Brain pericyte (primary cell): Measurements from ENCODE around the gene SH2D2A.
A peak's percentile ranks its signal among the peaks of the same experiment; 100 is the strongest.

Experiments
- DNase-seq: peaks from one replicate; pipeline ENCODE4 v3.0.0-alpha.2; 2012; ENCODE audit warnings: low read depth, low spot score

SH2D2A gene

DNA sequence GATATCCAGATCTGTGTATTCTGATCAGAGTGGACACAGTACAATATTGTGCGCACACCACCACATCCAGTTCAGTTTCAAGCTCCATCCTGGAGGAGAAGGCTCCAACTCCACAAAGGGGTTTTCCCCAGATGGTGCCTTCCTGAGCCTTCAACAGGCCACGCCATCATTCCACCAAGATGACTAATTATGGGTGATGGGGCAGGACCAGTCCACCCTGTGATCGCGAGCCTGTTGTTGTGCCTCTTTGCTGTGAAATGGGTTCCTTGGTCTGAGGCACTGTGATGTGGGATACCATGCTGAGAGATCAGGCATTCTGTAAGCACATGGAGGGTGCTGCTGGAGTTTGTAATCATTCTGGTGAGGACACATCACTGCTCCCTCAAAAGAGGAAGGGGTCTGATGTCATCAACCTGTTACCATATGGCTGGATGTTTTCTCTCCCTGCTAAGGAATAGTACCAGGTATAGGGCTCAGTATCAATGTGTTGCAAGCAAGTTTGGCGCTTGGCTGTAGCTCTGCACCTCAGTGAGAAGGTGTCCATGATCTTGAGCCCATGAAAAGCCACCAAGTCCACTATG is 6.7 kb upstream of the SH2D2A start:
- no peak for DNase-seq

DNA sequence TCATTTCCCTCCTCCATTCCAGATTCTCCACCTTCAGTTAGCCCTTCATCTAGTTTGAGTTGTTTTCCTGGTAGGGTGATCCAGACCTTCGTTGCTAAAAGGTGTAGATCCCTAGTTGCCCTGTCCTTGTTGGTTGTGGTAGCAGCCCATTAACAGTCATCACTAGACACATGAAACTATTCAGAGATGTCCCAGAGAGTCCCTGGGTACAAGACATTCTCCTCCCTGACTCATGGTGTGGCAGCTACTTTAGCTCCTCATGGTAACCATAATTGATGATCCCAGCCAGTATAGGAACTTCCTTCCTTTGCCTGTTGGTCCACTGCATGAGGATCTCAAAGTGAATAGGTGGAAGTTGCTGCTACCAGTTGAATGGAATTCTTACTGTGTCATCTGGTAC is 6.0 kb upstream of the SH2D2A start:
- no peak for DNase-seq

DNA sequence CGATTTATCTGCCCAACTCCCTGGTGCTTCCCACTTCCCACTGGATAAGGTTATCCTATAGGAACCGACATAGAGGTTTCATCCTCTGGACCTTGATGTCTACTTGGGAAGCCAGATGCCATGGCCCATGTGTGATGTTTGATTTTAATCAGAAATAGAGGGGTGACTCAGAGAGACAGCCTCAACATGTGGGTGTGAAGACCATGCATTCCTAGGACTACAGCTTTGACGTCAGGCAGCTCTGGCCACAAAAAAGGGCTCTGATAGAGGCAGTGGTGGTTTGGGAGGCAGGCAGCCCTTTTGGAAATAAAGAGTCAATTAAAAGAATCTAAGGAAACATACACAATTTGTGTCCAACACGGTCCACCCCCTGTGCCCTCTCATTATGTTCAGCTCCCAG is 5.2 kb upstream of the SH2D2A start:
- no peak for DNase-seq

DNA sequence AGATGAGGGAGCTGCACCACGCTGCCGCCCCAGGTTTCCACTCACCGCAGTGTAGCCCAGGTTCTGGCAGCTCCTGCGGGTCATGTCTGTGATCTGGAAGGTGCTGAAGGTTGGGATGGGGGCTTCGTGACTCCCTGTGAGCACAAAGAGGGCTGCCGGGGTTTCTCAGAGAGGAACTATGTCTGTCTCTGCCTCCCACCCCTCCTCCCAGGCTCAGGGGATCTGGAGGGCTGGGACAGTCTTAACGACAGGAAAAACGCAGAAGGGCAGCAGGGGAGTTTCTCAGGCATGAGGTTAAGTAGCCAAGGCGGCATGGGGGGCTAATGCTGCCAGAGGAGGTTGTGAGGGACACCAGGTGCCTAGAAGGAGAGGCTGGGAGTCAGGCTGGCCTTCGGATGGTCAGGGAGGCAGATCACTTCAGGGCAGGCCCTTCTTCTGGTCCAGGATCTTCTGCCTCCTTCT is 656 bp downstream of the SH2D2A start:
- no peak for DNase-seq

DNA sequence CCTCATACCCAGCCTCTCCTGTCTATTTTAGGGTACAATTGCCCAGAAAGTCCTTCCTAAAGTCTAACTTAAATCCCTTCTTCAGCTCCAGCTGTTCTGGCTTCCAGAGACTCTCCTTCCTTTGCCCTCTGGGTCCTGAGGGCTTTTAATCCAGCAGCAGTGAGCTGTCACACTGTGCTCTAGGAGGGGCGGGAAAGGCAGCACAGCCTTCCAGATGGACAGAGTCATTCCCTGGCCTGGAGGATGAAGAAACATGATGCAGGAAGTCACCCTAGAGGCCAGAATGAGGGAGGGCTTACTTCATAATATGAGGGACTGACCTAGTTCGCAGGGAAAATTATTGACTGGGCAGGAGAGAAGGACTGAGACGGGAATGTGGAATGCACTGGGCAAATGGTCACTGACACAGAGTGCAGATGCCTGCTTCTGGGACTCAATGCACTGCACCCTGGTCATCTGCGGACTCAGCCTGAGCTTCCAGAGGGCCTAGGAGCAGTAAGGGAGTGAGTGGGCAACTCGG is 1.3 kb downstream of the SH2D2A start:
- peak; percentile 49 for DNase-seq

DNA sequence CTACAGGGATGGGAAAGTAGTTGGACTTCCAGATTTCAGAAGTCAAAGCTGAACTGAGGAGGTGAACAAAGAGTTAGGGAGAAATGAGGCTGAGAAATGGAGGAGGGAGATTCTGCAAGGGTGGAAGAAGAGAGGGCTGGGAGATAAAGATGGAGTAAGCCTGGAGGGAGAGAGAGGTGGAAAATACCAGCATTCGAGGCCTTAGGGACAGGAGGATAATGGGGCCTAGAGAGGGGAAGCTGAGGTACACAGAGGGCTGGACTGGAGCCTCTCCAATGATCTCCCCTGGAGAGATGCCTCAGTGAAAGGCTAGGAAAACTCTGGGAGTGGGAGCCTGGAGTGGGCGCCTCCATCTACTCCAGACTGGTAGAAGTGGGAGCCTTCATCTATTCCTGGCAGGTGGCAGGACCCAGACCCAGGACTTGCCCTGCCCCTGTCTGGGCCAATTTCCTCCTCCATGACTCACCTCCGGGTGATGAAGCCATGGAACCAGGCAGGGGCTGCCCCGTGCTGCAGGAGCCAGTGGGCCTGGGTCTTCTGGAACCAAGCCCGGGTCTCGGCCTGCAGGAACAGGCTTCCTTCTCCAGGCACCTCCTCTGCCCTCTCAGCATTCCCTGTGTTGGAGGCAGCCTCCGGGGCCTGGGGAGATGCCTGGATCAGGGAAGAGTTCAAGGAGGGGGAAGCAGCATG is 1.9 kb downstream of the SH2D2A start:
- no peak for DNase-seq

DNA sequence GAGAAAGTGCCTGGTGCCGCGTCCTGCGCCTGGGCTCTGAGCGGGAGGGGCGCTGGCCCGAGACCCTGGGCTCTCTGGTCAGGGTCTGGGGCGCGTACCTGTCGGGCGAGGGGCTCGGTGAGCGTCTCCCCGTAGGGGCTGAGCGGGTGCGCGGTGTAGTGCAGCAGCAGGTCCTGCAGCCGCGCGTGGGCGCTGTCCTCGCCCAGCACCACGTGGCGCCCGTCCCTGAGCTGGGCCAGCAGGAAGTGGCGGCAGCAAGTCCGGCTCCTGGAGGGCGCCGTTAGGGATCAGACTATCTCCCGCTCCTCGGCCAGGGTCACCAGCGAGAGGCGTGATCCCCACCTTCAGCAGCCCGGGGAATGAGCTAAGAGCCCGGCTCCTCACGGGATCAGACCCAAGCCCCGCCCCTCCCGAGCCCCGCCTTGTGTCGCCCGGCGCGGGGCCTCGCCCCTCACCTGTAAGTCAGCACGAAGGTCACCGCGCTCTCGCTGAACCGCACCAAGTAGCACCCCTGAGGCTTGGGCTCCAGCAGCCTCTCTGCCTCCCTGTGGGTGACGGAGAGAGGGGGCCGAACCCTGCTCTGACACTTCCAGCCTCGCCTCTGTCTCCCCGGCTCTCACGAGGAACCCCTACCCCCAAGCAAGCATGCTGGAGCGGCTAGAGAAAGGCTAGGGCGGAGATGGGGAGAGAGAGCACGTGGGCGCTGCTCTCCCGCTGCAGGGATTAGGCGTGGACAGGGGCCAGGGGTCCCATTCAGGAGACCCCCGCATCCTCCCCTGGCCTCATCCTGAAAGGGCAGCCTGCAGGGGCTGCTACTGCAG is 2.7 kb downstream of the SH2D2A start:
- DNase-seq: no peak

DNA sequence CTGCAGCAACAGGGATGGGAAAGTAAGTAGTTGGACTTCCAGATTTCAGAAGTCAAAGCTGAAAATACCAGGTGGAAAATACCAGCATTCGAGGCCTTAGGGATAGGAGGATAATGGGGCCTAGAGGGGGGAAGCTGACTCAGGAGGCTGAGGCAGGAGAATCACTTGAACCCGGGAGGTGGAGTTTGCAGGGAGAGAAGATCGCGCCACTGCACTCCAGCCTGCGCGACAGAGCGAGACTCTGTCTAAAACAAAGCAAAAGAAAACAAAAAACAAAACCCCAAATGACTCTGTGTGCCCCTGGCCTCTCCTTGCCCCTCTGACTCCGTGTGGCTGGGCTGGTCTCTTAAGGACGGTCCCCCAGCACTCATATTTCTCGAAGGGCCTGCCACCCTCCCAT is 3.4 kb downstream of the SH2D2A start:
- DNase-seq: no peak

DNA sequence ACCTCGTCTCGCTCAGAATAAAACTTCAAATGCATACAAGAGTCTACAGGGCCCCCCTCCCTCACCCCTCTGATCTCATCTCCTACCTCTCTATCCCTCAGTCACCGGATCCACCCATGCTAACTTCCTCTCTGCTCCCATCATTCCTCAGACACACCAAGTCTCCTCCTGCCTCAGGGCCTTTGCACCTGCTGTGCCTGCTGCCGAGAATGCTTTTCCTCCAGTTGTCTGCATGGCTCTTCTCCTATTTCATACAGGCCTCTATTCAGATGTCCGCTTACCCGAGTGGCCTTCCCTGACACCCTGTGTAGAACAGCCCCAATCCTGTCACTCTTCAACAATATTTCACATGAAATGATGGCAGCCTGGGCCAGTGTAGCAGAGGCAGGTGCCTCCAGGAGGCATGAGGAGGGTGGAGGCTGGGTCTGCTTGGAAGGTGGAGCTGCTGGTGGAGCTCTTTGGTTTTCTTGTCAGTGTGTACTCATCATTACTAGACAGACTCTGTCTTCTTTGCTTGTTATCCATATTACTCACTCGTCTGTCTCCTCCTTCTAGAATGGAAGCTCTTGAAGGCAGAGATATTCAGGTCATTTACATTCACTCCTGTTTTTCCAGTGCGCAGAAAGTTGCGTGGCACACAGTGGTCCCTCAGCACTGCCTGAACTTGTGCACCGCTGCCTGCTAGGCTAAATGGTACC is 4.2 kb downstream of the SH2D2A start:
- DNase-seq: no peak

DNA sequence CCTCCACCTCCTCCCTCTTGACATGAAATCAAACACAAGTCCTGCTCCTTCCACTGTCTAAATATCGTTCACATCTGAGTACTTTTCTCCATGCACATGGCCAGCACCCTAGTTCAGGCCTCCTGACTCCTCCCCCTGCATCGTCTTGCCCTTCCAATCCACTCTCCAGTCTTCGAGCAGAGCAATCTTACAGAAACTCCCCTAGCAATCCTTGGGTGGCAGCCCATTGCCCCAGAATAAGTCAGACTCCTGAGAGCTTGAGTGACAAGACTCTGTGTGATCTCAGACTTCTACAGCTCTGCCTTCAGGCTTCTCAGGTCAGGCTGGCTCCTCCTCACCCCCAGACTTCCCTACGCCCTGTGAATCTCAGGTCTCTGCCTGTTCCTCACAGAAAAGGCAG is 5.5 kb downstream of the SH2D2A start:
- DNase-seq: no peak

DNA sequence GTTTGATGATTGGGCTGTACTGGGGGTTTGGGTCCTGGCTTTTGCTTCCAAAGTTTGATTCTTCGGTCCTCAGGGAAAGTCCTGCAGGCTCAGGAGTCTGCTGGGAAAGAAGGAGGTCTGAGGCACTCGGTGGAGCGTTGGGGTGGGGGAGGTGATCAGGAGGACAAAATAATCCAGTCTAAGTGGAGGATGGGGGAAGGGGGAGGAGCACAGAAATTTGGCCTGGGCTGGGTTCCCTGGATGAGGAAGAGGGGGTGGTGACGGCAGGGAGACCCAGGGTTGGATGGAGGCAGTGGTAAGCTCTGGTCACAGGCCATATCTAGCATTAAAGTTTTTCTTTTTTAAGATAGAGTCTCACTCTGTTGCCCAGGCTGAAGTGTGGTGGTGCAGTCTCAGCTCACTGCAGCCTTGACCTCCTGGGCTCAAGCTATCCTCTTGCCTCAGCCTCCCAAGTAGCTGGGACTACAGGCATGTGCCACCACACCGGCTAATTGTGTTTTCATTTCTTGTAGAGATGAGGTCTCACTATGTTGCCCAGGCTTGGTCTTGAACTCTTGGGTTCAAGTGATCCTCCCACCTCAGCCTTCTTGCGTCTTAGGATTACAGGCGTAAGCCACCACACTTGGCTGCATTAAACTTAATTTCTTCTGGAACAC is 6.8 kb downstream of the SH2D2A start:
- no peak for DNase-seq

DNA sequence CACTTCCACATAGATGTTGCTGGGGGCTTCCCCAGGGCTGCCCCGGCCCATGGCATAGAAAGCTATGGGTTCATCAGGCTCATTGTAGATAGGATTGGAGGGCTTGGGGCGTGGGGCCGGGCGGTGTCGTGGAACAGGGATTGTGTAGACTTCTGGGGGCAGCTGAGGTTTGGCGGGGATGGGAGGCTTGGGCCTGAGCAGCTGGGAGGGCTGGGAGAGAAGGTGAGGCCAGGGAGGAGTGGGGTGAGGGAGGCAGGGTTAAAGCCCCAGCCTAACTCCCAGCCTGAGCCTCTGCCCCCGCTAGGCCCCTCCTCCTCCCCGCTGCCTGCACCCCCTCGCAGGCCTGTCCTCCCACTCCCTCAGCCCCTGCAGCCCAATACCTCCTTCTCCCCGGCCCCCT is 7.4 kb downstream of the SH2D2A start:
- DNase-seq: no peak

DNA sequence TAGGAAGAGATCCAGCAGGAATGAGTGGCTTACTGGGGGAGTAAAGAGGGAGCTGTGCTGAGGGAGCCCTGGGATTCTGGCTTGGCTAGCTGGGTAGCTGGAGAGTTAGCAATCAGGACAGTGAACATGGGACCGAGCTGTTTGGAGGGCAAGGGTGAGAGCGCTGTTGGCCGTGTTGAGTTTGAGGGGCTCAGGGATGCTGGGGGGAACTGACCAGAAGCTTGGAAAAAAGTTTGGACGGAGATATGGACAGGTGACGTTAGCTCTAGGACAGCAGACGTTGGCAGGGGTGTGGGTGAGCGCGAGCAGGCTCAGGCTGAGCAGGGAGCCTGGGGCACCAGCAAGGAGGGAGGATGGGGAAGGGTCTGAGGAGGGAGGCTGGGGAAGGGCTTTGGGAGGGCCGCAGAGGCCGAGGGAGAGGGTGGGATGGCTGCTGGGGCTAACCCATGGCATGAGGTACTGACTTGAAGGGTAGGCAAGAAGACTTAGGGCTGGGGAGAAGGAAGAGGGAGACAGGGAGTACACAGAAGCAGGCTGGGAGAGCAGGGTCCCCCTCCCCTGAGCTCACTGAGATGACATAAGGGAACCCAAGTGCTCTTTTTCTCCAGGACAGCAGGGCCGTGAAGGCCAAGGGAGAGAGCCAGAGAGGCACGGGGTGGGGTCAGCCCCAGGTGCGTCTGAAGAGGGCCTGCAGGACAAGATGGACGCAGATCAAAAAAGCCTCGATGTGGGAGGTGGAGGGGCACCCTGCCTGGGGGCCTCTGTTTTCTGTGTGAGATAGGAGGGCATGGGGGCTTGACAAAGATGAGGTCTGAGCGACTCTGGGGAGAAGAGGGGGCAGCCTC is 8.2 kb downstream of the SH2D2A start:
- DNase-seq: no peak

DNA sequence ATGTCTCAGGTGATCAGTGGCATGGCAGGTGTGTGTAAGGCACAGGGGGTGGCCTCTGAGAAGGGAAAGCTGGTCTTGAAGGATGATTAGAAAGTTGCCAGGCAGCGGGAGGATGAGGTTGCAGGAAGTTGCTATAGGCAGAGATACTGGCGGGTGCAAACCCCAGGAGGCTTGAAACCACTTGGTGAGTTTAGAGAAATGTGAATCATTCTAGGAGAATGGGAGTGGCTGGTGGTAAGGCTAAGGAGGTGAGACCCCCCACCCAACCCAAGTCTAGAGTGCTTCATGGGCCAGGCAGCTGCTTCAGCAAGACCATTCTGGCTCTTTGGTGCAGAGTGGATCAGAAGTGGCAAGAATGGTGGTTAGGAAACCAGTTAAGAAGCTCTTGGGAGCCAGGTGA is 9.0 kb downstream of the SH2D2A start:
- no peak for DNase-seq

DNA sequence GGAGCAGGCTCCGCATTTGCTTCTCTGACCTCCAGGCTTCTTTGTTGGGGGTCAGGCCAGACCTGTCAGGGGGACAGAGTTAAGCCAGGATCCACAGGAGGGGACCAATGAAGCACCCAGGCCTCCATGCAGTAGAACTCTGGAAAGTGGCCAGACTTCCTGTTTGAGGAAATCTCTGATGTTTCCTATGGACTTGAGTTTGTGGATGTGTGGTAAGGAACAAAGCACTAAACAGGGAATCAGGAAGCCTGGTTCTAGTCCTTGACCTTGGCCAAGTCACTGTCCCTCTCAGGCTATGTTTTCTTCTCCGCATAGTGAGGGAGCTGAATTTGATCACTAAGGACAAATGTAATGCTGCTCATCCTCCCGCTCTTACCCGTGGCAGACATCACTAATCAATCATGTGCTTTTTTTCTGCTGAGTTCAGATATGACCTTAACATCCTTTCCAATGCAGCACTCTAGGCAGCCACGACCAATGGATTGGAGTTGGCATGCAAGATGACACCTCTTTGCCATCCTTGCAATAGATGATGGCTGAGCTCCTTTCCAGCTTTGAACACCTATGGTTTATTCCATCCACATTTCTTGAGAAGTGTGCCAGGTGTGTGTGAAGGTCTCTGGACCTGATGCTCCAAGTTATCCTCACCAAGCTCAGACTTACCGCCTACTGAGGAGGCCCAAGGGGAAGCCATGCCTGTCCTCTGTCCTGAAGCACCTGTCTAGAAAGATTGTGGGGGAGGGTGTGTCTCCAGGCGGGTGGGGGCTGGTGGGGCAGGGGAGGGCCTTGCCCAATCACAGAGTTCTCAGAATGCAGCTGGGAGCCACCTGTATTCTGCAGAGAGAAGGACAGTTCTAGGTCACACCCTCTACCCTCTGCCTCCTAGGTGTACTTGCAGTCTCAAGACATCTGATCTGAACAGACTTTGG is 9.9 kb downstream of the SH2D2A start:
- no peak for DNase-seq

DNA sequence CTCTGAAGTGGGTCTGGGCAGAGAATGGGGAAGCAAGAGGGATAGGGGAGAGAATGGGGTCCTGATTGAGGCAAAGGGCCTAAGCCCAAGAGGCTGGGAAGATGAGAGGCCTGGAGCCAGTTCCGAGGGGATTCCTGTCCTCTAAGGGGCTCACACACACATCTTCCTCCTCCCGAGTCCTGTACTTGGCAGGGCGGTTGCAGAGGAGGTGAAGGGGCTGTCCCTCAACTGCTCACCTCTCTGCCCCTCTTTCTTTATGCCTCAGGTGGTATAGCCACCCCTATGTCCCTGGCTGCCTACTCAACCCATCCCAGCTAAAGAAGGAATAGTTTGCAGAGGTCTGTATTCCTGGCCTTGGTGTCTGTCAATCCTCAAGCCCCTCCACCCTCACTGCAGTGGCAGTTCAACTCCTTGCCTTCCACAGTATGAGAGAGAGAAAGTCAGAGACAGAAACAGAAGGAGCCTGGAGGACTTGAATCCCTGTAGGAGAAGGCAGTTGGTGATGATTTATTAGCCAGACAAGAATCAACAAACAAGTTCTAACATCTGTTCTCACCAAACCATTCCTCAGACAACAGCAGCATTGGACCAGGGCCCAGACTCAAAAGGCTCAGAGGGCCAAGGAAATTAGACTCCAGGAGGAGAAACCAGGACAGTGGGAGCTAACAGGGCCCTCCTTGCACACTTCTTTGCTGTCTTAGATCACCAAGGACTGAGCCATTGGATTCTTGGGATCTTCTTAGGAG is 10.7 kb downstream of the SH2D2A start:
- DNase-seq: peak; percentile 47

DNA sequence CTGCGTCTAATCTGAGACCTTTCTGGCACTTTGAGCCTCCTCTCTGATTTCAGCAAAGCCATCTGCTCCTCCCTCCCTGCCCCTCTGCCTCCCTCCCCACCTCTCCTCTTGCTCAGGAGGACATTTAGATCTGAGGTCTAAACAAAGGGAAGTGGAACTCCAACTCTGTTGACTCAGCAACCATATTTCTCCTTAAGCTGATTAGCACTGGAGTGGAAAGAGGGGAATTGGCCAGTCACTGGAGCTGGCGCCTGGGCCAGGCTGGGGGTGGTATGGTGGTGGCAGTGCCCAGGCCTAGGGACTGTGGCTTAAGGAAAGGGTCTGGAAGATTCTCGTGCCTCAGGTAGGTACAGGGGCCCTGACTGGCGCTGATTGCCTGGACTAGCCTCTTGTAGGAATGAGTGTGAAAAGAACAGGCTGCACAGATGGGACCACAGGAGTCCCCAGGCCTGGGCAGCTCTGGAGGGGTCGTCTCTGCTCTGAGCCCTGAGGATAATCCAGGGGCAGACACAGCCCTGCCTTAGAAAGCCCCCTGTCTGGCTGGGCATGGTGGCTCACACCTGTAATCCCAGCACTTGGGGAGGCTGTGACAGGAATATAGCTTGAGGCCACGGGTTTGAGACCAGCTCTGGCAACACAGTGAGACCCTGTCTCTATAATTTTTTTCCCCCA is 11.9 kb downstream of the SH2D2A start:
- no peak for DNase-seq

DNA sequence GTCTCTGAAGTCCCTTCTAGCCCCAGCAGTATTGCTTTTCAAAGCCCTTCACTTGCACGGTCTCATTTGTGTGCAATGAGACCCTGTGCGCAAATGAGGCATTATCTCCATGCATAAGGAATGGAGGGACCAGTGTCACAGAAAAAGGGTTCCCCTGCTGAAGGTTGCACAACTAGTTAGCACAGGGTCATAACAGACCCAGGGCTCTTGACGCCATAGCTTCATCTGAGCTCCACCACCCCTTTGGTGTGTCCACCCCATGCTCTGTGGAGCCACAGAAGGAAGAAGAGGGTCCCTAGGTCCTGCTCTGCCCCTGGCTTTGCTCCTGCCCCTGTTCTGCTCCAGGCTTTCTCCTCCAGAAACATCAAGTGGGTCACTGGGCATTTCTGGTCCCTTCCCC is 12.6 kb downstream of the SH2D2A start:
- DNase-seq: no peak
